HG02588 (cell line): ENCODE results near the gene SPTSSB.

Experiments used
- ATAC-seq: cut with Tn5 transposase; IDR thresholded peaks from one replicate; pipeline ENCODE4 v1.9.1; 2021; ENCODE audit warnings: mild to moderate bottlenecking, moderate library complexity; ENCODE audit not compliant: unreplicated experiment

SPTSSB gene

GRCh38 chr3:161392853-161393252 is 21.5 kb upstream of the SPTSSB start:
- no peak for ATAC-seq

- no peak for ATAC-seq
These were observed 18.9 kb upstream of the SPTSSB start for GRCh38 chr3:161390200-161390599.

GRCh38 chr3:161389445-161390035 is 18.2 kb upstream of the SPTSSB start:
- no peak for ATAC-seq

- ATAC-seq = no peak
These were observed 17.5 kb upstream of the SPTSSB start for GRCh38 chr3:161388855-161389254.

GRCh38 chr3:161386991-161387770 is 15.9 kb upstream of the SPTSSB start:
- no peak for ATAC-seq

- peak; percentile 38 for ATAC-seq
These were observed 1.3 kb upstream of the SPTSSB start for GRCh38 chr3:161372321-161373260.

- ATAC-seq = no peak
These were observed 1.8 kb downstream of the SPTSSB start for GRCh38 chr3:161369531-161369930.

- no peak for ATAC-seq
These were observed 5.2 kb downstream of the SPTSSB start for GRCh38 chr3:161366094-161366493.

- ATAC-seq = no peak
These were observed 12.8 kb downstream of the SPTSSB start for GRCh38 chr3:161358488-161358887.

GRCh38 chr3:161356287-161356686 is 15.0 kb downstream of the SPTSSB start:
- ATAC-seq = no peak

GRCh38 chr3:161355508-161355907 is 15.8 kb downstream of the SPTSSB start:
- no peak for ATAC-seq

GRCh38 chr3:161354554-161354953 is 16.8 kb downstream of the SPTSSB start:
- no peak for ATAC-seq

- ATAC-seq = no peak
These were observed 20.0 kb downstream of the SPTSSB start for GRCh38 chr3:161351330-161351729.

- ATAC-seq = no peak
These were observed 20.4 kb downstream of the SPTSSB start for GRCh38 chr3:161350916-161351315.

- ATAC-seq = no peak
These were observed 21.6 kb downstream of the SPTSSB start for GRCh38 chr3:161349529-161350312.

GRCh38 chr3:161348796-161349400 is 22.4 kb downstream of the SPTSSB start:
- no peak for ATAC-seq

GRCh38 chr3:161347726-161348125 is 23.6 kb downstream of the SPTSSB start:
- ATAC-seq = no peak

- no peak for ATAC-seq
These were observed 26.3 kb downstream of the SPTSSB start for GRCh38 chr3:161345023-161345422.

- ATAC-seq = no peak
These were observed 27.3 kb downstream of the SPTSSB start for GRCh38 chr3:161343986-161344385.

- no peak for ATAC-seq
These were observed 27.8 kb downstream of the SPTSSB start for GRCh38 chr3:161343540-161343939.
